Muscle of leg (tissue), 11 donors: ENCODE data around the gene KIF26B. TPM values are rescaled to one million over a fixed set of nuclear protein-coding genes. Genes with fewer than 3 reads are reported as not detected.

Source experiments
- DNase-seq: peaks from one replicate; pipeline ENCODE4 v3.0.0; 2013
- H3K27ac ChIP-seq: one replicate; pipeline ENCODE4 v1.5.1; 2013; ENCODE audit warnings: mild to moderate bottlenecking, low read length, control low read depth
- H3K27me3 ChIP-seq: one replicate; pipeline ENCODE4 v1.6.1; 2013; ENCODE audit warnings: low read length; ENCODE audit not compliant: control insufficient read depth, insufficient read depth
- H3K36me3 ChIP-seq: one replicate; pipeline ENCODE4 v1.6.1; 2013; ENCODE audit warnings: low read length; ENCODE audit not compliant: control insufficient read depth, insufficient read depth
- H3K4me1 ChIP-seq: one replicate; pipeline ENCODE4 v1.6.1; 2013; ENCODE audit warnings: low read length; ENCODE audit not compliant: control insufficient read depth, insufficient read depth
- H3K4me3 ChIP-seq: one replicate; pipeline ENCODE4 v1.5.1; 2013; ENCODE audit warnings: low read length, control low read depth
- H3K9me3 ChIP-seq: replicated peaks from 2 replicates; pipeline ENCODE4 v1.6.1; 2013; ENCODE audit warnings: low read depth, low read length; ENCODE audit not compliant: control insufficient read depth
- WGBS: methylation state at CpG from one replicate; pipeline ENCODE4 v1.1.5; 2013; ENCODE audit warnings: missing lambda C conversion rate; ENCODE audit not compliant: insufficient coverage; 5-methylcytosine and 5-hydroxymethylcytosine counted together
- polyA plus RNA-seq, 8 donors: library from polyadenylated mRNA; unstranded; fragments of 120-200 nt; gene quantifications; one replicate each; pipeline versions ENCODE4 v1.2.1 to v1.2.3, GENCODE V29; 2013; ENCODE audit warnings: inconsistent platforms in 1 of 8, low replicate concordance in 1 of 8; ENCODE audit not compliant: insufficient read length in 8 of 8, insufficient read depth in 1 of 8
- total RNA-seq: library from RNA; stranded (reverse); fragments of 120-200 nt; gene quantifications from one replicate; pipeline ENCODE4 v1.2.4, GENCODE V29; 2013

The KIF26B gene
- total and polyA plus RNA-seq, 9 donors: 0.89 to 2.4 (median 1.0) TPM

- no peaks in the 10 kb centered on the region for H3K36me3 ChIP-seq
- H3K27me3 ChIP-seq: peaks cover 2% of the 10 kb centered on the region
- WGBS: 54% methylated on average over 7 of the region's 8 CpGs
- no peak overlapping the region for H3K4me3 ChIP-seq
- H3K4me1 ChIP-seq: peaks cover 1% of the 10 kb centered on the region
- no peak for DNase-seq
- no peaks in the 10 kb centered on the region for H3K9me3 ChIP-seq
- no peak overlapping the region for H3K27ac ChIP-seq
Measured at GRCh38 chr1:245215071-245215470, 60.3 kb downstream of the KIF26B start.

GRCh38 chr1:245216366-245217115 is 61.8 kb downstream of the KIF26B start:
- Histone ChIP-seq H3K27me3 (peaks cover 4% of the 10 kb centered on the region), H3K36me3 (no peaks in the 10 kb centered on the region), H3K4me3 (no peak overlapping the region), H3K4me1 (peaks cover 3% of the 10 kb centered on the region), H3K27ac (no peak overlapping the region), H3K9me3 (no peaks in the 10 kb centered on the region)
- WGBS: 54% methylated on average over 5 of the region's 11 CpGs
- DNase-seq: no peak

- DNase-seq: no peak
- Histone ChIP-seq H3K36me3 (no peaks in the 10 kb centered on the region), H3K4me3 (no peak overlapping the region), H3K4me1 (peaks cover 3% of the 10 kb centered on the region), H3K9me3 (no peaks in the 10 kb centered on the region), H3K27ac (no peak overlapping the region), H3K27me3 (peaks cover 4% of the 10 kb centered on the region)
- WGBS: 86% methylated on average over 10 of the region's 12 CpGs
Measured at GRCh38 chr1:245217853-245218608, 63.2 kb downstream of the KIF26B start.

- H3K27ac ChIP-seq: no peak overlapping the region
- H3K27me3 ChIP-seq: peaks cover 3% of the 10 kb centered on the region
- WGBS: 33% methylated on average over 5 of the region's 12 CpGs
- peaks cover 6% of the 10 kb centered on the region for H3K4me1 ChIP-seq
- no peaks in the 10 kb centered on the region for H3K9me3 ChIP-seq
- no peak overlapping the region for H3K4me3 ChIP-seq
- DNase-seq: no peak
- no peaks in the 10 kb centered on the region for H3K36me3 ChIP-seq
Measured at GRCh38 chr1:245220381-245220985, 65.7 kb downstream of the KIF26B start.

- no peaks in the 10 kb centered on the region for H3K36me3 ChIP-seq
- H3K27me3 ChIP-seq: peaks cover 2% of the 10 kb centered on the region
- H3K4me3 ChIP-seq: no peak overlapping the region
- 78% methylated on average over 3 of the region's 6 CpGs for WGBS
- DNase-seq: no peak
- H3K27ac ChIP-seq: no peak overlapping the region
- peaks cover 11% of the 10 kb centered on the region for H3K4me1 ChIP-seq
- no peaks in the 10 kb centered on the region for H3K9me3 ChIP-seq
Measured at GRCh38 chr1:245221805-245222204, 67.0 kb downstream of the KIF26B start.

- Histone ChIP-seq H3K27me3 (peaks cover 2% of the 10 kb centered on the region), H3K27ac (no peak overlapping the region), H3K4me3 (no peak overlapping the region), H3K36me3 (no peaks in the 10 kb centered on the region), H3K9me3 (no peaks in the 10 kb centered on the region), H3K4me1 (peaks cover 11% of the 10 kb centered on the region)
- WGBS: no CpG with 5 or more reads among the region's 2 CpGs
- no peak for DNase-seq
Measured at GRCh38 chr1:245222931-245223595, 68.3 kb downstream of the KIF26B start.

GRCh38 chr1:245225322-245226202 is 70.8 kb downstream of the KIF26B start:
- H3K4me1 ChIP-seq: peaks cover 11% of the 10 kb centered on the region
- H3K27ac ChIP-seq: no peak overlapping the region
- H3K4me3 ChIP-seq: no peak overlapping the region
- no peaks in the 10 kb centered on the region for H3K27me3 ChIP-seq
- peak; percentile 62 for DNase-seq
- H3K36me3 ChIP-seq: no peaks in the 10 kb centered on the region
- H3K9me3 ChIP-seq: no peaks in the 10 kb centered on the region
- WGBS: 22% methylated on average over 9 of the region's 16 CpGs

- Histone ChIP-seq H3K27ac (no peak overlapping the region), H3K36me3 (no peaks in the 10 kb centered on the region), H3K9me3 (no peaks in the 10 kb centered on the region), H3K27me3 (no peaks in the 10 kb centered on the region), H3K4me1 (peaks cover 8% of the 10 kb centered on the region), H3K4me3 (no peak overlapping the region)
- no peak for DNase-seq
- 48% methylated on average over 4 of the region's 5 CpGs for WGBS
Measured at GRCh38 chr1:245226203-245226499, 71.4 kb downstream of the KIF26B start.

GRCh38 chr1:245229051-245229450 is 74.3 kb downstream of the KIF26B start:
- H3K36me3 ChIP-seq: no peaks in the 10 kb centered on the region
- no peak overlapping the region for H3K27ac ChIP-seq
- no peak overlapping the region for H3K4me3 ChIP-seq
- WGBS: 100% methylated on average over 3 of the region's 8 CpGs
- H3K4me1 ChIP-seq: peaks cover 8% of the 10 kb centered on the region
- H3K27me3 ChIP-seq: no peaks in the 10 kb centered on the region
- DNase-seq: no peak
- H3K9me3 ChIP-seq: no peaks in the 10 kb centered on the region
